Osteoblast (primary cell): Measurements from ENCODE around the gene KRT1. TPM values are rescaled to one million over a fixed set of nuclear protein-coding genes. Genes with fewer than 3 reads are reported as not detected.

Experiments used
- DNase-seq: peaks from one replicate; pipeline ENCODE4 v3.0.0; 2011; ENCODE audit warnings: low spot score, mixed read lengths; ENCODE audit not compliant: insufficient read length; ENCODE audit errors: missing footprints
- H2AFZ ChIP-seq: 2 replicates; pipeline ENCODE4 v1.6.0; 2011; ENCODE audit warnings: mild to moderate bottlenecking, low read length
- H3K27ac ChIP-seq: 2 replicates; pipeline ENCODE4 v1.5.1; 2011; ENCODE audit warnings: mild to moderate bottlenecking, low read depth, low read length, moderate library complexity
- H3K27me3 ChIP-seq: 2 replicates; pipeline ENCODE4 v1.6.0; 2012; ENCODE audit warnings: mild to moderate bottlenecking, control low read depth, inconsistent platforms, low read length, moderate library complexity; ENCODE audit not compliant: insufficient read depth
- H3K36me3 ChIP-seq: 2 replicates; pipeline ENCODE4 v1.5.1; 2011; ENCODE audit warnings: mild to moderate bottlenecking, low read length, control low read depth, moderate library complexity; ENCODE audit not compliant: insufficient read depth
- H3K4me1 ChIP-seq: 2 replicates; pipeline ENCODE4 v1.5.1; 2011; ENCODE audit warnings: mild to moderate bottlenecking, low read length, control low read depth, moderate library complexity; ENCODE audit not compliant: insufficient read depth
- H3K4me2 ChIP-seq: 2 replicates; pipeline ENCODE4 v1.6.0; 2011; ENCODE audit warnings: mild to moderate bottlenecking, low read length; ENCODE audit not compliant: insufficient read depth
- H3K4me3 ChIP-seq: fragments of 200-600 bp; sonication (generic); 3 replicates; pipeline ENCODE4 v1.5.1; 2012; ENCODE audit warnings: mild to moderate bottlenecking, low read length, inconsistent platforms; ENCODE audit not compliant: insufficient read depth
- H3K79me2 ChIP-seq: 2 replicates; pipeline ENCODE4 v1.6.0; 2012; ENCODE audit warnings: mild to moderate bottlenecking, low read length, control low read depth, inconsistent platforms; ENCODE audit not compliant: insufficient read depth
- H3K9me3 ChIP-seq: 2 replicates; pipeline ENCODE4 v1.5.1; 2011; ENCODE audit warnings: low read depth, low read length, control low read depth
- H4K20me1 ChIP-seq: 2 replicates; pipeline ENCODE4 v1.6.0; 2012; ENCODE audit warnings: mild to moderate bottlenecking, low read length, control low read depth; ENCODE audit not compliant: insufficient read depth
- total RNA-seq: library from RNA; depleted of rRNA; stranded (reverse); fragments of >200 nt; gene quantifications from 2 replicates; pipeline ENCODE4 v1.2.3, GENCODE V29; 2012
- TF ChIP-seq, protein P1 (sequence below): IDR thresholded peaks from 2 replicates; pipeline ENCODE4 v1.5.1; 2011; ENCODE audit warnings: mild to moderate bottlenecking, low read depth, low read length, moderate library complexity; ENCODE audit errors: extremely low read depth

KRT1 gene
- total RNA-seq, 1 donor, result not detected

DNA sequence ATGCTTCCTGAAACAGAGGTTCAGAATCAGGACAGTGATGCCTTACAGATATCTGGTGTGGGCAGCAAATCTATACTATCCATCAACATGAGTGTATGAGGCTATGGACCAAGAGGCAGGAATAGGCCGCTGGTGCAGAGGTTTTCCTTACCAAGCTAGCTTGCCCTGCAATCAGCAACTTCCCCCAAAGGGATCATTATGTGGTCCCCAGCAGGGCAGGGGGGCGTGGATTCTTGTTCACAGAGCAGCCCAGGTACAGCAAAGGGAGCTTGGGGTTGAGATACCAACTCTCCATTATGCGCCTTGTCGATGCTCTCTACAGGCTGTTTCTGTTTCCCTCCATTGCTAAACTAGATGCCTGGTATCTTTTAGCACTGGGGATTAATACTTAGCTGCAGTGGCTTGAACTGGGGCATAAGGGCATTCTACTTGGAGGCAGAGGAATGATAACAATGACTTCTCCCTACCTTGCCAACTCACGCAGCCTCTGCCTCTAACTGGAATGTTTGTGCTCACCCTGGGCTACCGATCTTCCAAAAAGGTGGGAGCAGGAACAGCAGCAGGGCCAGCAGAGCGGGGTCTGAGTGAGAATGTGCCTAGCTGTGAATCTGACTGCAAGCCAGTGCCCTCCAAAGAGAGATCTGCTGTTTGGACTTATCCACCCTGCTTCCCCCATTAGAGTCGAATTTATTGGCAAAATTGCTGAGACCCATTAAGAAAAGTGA lies 10.3 kb upstream of the KRT1 start:
- Histone ChIP-seq H3K79me2 (no peaks in the 10 kb centered on the region), H3K27me3 (peaks cover 56% of the 10 kb centered on the region), H3K4me2 (peak overlapping the region; percentile 24)

DNA sequence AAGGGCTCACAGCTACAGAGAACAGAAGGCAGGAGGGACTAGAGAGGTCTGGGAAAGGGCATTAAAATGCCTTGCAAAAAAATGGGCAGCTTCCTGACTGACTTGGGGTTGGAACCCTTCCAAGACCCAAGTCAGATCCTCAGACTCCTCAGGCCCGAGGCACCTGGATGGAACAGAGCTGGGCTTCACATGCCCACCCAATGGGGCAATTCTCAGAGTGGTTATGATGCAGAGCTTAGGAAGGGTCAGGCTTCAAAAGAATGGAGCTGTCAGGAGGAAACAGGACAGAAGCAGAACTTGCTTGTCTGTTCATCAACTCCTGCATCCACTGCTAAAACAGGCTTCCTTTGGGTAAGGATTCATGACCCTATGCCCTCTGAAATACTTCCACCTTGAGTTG lies 9.7 kb upstream of the KRT1 start:
- Histone ChIP-seq H3K36me3 (no peaks in the 10 kb centered on the region), H3K4me3 (no peak overlapping the region), H3K79me2 (no peaks in the 10 kb centered on the region), H3K9me3 (no peaks in the 10 kb centered on the region), H3K4me1 (no peaks in the 10 kb centered on the region), H3K27me3 (peaks cover 59% of the 10 kb centered on the region), H3K4me2 (no peak overlapping the region), H2AFZ (no peak overlapping the region), H3K27ac (no peak overlapping the region), H4K20me1 (no peaks in the 10 kb centered on the region)
- no peak for DNase-seq
- TF ChIP-seq, protein P1, sequence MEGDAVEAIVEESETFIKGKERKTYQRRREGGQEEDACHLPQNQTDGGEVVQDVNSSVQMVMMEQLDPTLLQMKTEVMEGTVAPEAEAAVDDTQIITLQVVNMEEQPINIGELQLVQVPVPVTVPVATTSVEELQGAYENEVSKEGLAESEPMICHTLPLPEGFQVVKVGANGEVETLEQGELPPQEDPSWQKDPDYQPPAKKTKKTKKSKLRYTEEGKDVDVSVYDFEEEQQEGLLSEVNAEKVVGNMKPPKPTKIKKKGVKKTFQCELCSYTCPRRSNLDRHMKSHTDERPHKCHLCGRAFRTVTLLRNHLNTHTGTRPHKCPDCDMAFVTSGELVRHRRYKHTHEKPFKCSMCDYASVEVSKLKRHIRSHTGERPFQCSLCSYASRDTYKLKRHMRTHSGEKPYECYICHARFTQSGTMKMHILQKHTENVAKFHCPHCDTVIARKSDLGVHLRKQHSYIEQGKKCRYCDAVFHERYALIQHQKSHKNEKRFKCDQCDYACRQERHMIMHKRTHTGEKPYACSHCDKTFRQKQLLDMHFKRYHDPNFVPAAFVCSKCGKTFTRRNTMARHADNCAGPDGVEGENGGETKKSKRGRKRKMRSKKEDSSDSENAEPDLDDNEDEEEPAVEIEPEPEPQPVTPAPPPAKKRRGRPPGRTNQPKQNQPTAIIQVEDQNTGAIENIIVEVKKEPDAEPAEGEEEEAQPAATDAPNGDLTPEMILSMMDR, result no peak

More for the DNA sequence above, 10.3 kb upstream of the KRT1 start:
- Histone ChIP-seq H4K20me1 (no peaks in the 10 kb centered on the region), H3K27ac (no peak overlapping the region), H3K4me1 (no peaks in the 10 kb centered on the region), H2AFZ (no peak overlapping the region), H3K9me3 (no peaks in the 10 kb centered on the region), H3K36me3 (no peaks in the 10 kb centered on the region), H3K4me3 (no peak overlapping the region)
- TF ChIP-seq, protein P1, result no peak
- no peak for DNase-seq

DNA sequence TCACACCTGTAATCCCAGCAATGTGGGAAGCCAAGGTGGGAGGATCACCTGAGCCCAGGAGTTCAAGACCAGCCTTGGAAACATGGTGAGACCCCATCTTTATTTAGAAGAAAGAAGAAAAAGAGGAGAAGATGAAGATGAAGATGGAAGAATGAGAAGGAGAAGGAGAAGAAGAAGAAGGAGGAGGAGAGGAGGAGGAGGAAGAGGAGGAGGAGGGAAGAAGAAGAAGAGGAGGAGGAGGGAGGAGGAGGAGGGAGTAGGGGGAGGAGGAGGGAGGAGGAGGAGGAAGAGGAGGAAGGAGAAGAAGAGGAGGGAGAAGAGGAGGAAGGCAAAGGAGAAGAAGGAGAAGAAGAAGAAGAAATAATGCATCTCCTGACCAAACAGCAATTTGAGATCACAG lies 9.0 kb upstream of the KRT1 start:
- no peak overlapping the region for H3K4me3 ChIP-seq
- peaks cover 61% of the 10 kb centered on the region for H3K27me3 ChIP-seq
- no peaks in the 10 kb centered on the region for H3K4me1 ChIP-seq
- H3K79me2 ChIP-seq, result no peaks in the 10 kb centered on the region
- TF ChIP-seq, protein P1, result no peak
- H3K9me3 ChIP-seq, result no peaks in the 10 kb centered on the region
- H3K27ac ChIP-seq, result no peak overlapping the region
- no peaks in the 10 kb centered on the region for H3K36me3 ChIP-seq
- H2AFZ ChIP-seq, result no peak overlapping the region
- DNase-seq, result no peak
- no peak overlapping the region for H3K4me2 ChIP-seq
- H4K20me1 ChIP-seq, result no peaks in the 10 kb centered on the region

DNA sequence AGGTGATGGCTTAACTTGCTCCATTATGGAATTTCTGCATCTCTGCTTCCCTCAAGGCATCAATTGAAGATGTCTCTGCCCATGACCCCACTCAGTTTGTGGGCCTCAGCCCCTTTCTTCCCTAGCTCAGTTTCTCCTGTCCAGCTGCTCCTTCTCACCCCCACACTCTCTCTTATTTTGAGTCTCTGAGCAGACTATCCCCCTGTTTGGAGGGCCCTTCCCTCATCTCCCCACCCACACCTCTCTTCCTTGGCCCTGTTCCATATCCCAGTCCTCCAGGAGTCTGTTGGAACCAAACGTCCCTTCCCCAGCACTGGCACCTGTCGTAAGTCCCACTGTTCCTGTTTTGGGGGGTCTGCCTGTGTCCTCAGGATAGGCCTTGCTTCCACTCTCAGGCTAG lies 8.3 kb upstream of the KRT1 start:
- H3K9me3 ChIP-seq, result no peaks in the 10 kb centered on the region
- no peak overlapping the region for H3K27ac ChIP-seq
- H3K4me2 ChIP-seq, result no peak overlapping the region
- TF ChIP-seq, protein P1, result no peak
- H3K36me3 ChIP-seq, result no peaks in the 10 kb centered on the region
- peaks cover 65% of the 10 kb centered on the region for H3K27me3 ChIP-seq
- no peaks in the 10 kb centered on the region for H3K4me1 ChIP-seq
- no peak for DNase-seq
- no peak overlapping the region for H3K4me3 ChIP-seq
- no peak overlapping the region for H2AFZ ChIP-seq
- no peaks in the 10 kb centered on the region for H3K79me2 ChIP-seq
- no peaks in the 10 kb centered on the region for H4K20me1 ChIP-seq
